TTC549 (cell line): ENCODE measurements around the gene NAALADL1.
"Not testable (repeated sequence)": the region's sequence is repeated elsewhere in the genome, so short reads cannot be mapped to it uniquely, and the experiment has no call there.

ENCODE experiments used
- FAIRE-seq: peaks from 2 replicates; lab custom pipeline; 2012; peaks lifted over from hg19 to GRCh38; lab: Jason Lieb, UNC

NAALADL1 gene

GRCh38 chr11:65047581-65048422 lies 10.6 kb downstream of the NAALADL1 start:
- no peak for FAIRE-seq

DNA sequence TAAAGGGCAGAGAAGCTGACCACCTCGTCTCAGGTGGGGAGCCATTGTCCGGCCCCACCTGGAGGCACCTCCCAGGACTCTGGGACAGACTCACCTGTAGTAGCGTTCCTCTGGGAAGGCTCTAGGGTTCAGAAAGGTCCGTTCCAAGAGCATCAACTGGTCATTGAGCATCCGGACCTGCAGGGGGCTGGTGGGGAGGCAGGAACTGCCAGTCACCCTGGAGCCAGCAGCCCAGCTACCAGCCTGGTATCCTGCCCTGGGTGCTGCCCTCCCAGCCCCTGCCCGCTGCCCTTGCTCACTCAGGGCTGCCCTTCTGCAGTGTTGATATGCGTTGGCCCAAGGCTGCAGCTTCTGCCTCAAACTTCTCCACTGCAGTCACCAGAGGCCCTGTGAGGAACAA lies 12.6 kb downstream of the NAALADL1 start:
- FAIRE-seq, result no peak

GRCh38 chr11:65045061-65045460 lies 13.3 kb downstream of the NAALADL1 start:
- FAIRE-seq, result no peak

DNA sequence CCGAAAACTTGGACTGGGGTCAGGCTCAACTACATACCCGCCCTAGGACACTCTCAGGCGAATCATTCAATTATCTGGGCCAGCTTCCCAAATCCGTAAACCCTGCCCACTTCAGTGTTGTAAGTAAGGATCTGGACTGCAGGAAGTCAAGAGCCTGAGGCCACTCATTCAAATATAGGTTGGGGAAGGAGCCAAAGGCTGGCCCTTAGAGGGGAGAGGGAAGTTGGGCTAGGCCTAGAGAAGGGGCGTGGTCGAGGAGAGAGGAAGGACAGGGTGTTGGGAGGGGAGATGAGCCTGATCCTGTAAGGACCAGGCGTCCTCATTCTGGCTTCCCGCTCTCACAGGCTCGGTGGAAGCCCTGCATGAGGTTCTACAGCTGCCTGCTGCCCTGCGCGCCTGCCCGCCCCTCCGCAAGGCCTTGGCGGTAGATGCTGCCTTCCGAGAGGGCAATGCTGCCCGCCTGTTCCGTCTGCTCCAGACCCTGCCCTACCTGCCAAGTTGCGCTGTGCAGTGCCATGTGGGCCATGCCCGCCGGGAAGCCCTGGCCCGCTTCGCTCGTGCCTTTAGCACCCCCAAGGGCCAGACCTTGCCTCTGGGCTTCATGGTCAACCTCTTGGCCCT lies 14.4 kb downstream of the NAALADL1 start:
- no peak for FAIRE-seq

- no peak for FAIRE-seq
Observed at GRCh38 chr11:65042891-65043290, 15.5 kb downstream of the NAALADL1 start.

DNA sequence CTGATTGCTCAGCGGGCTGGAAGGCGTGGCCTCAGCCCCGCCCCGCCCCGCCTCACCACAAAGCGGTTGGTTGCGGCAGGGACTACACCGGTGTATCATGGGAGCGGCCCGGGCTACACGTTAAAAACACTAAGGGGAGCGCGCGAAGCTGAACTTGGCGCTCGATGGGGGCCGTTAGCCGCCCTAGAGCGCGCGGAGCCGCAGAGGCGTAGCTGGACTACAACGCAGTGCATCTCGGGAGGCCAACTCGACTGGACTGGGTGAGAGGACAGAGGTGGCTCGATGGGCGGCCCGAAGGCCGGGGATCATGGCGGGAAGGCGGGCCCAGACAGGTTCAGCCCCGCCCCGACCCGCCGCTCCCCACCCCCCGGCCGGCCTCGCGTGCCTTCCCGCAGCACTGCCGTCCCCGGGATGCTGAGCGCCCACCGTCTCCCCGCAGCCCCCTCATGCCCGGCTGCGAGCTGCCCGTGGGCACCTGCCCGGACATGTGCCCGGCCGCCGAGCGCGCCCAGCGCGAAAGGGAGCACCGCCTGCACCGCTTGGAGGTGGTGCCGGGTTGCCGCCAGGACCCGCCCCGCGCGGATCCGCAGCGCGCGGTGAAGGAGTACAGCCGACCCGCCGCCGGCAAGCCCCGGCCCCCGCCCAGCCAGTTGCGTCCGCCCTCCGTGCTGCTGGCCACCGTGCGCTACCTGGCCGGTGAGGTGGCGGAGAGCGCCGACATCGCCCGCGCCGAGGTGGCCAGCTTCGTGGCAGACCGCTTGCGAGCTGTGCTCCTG lies 17.3 kb downstream of the NAALADL1 start, which contains the start of gene SAC3D1:
TSS of gene SAC3D1 (plus strand) at position 364 of the 776 bp plus-strand sequence. CDS start at position 447, 83 bp downstream.
- FAIRE-seq, result peak; percentile 94

- no peak for FAIRE-seq
Observed at GRCh38 chr11:65040520-65040846, 17.9 kb downstream of the NAALADL1 start.

- no peak for FAIRE-seq
Observed at GRCh38 chr11:65036931-65037330, 21.4 kb downstream of the NAALADL1 start.

GRCh38 chr11:65035579-65035978 lies 22.8 kb downstream of the NAALADL1 start:
- FAIRE-seq, result no peak

DNA sequence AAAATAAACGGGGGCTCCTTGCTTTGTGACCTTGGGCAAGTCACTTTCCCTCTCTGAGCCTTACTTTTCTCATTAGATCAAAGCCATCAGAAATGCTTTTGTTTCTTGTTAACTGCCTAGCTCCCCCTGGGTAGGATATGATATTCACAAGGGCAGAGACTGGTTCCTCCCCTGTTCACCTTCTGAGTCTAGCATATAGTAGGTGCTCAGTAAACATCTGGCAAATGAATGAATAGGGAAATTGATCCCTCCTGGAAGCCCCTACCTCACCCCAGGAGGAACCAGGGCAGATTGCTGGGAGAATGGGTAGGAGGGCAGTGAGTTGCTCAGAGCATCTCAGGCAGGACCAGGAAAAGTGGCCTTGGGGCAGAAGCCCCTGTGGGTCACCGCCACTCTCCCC lies 23.9 kb downstream of the NAALADL1 start:
- FAIRE-seq, result no peak

DNA sequence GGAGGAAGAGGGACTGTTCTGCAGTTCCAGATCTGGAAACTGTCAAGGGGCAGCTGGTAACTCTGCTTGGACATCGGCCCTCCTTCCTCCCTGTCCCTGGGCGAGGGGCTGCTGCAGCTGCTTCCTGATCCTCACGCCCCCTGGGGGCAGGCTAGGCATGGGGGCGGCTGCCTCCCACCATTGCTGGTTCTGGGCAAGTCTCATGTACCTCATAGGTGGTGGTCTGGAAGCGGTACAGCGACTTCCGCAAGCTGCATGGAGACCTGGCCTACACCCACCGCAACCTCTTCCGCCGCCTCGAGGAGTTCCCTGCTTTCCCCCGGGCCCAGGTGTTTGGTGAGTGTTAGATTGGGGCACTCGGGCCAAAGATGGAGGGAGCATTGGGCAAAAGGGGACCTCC lies 26.1 kb downstream of the NAALADL1 start:
- FAIRE-seq, result no peak

DNA sequence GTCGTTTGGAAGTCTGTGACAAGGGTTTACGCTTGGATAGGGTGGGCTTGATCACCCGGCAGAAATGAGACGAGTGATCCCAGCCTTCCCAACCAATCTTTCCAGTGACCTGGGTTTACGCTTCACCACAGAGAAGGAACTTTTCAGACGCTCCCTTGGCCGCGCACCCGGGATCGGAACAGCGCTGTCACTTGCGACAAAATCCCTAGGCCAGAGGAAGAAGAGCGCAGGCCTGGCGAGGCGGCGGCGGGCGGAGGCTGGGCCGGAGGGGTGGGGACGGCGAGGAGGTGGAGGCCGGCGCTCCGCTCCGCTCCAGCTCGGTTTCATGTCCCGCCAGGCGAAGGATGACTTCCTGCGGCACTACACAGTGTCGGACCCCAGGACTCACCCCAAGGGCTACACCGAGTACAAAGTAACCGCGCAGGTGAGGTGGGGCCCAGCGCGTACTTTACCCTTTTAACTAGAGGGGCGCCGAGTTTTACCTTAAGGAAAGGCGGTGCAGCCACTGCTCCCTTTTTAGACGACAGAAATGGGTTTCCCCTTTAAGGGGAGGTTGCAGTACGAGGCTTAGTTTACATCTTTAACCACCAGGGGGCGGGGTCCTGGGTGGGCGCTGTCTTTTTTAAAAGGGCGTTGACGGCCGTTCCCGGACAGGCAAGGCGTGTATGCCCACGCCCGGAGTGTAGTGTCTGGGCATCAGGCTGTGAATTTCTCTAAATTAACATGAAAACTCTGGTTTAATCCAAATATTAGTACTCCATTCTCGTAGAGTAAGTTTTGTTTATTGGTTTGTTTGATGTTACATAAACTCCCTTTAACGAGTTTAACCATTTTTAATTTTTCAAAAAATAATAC lies 30.9 kb downstream of the NAALADL1 start, which contains the start of gene SNX15:
TSS of gene SNX15 (plus strand) at position 227 of the 855 bp plus-strand sequence. CDS start at position 326, 99 bp downstream.
- no peak for FAIRE-seq

- FAIRE-seq, result no peak
Observed at GRCh38 chr11:65026810-65027209, 31.5 kb downstream of the NAALADL1 start.

DNA sequence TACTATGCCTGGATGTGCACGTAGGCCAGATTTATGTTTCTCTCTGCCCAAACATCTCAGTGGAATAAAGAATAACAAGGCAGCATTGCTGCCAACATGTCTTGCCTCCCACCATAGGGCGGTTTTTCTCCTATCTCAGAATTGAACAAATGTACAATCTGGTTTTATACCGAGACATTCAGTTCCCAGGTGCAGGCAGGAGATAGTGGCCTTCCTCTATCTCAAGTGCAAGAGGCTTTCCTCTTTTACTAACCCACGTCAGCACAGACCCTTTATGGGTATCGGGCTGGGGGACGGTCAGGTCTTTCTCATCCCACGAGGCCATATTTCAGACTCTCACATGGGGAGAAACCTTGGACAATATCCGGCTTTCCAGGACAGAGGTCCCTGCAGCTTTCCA lies 34.9 kb downstream of the NAALADL1 start:
- FAIRE-seq, result not testable (repeated sequence)

GRCh38 chr11:65021509-65021908 lies 36.8 kb downstream of the NAALADL1 start:
- FAIRE-seq, result no peak

GRCh38 chr11:65021003-65021402 lies 37.4 kb downstream of the NAALADL1 start:
- FAIRE-seq, result no peak

DNA sequence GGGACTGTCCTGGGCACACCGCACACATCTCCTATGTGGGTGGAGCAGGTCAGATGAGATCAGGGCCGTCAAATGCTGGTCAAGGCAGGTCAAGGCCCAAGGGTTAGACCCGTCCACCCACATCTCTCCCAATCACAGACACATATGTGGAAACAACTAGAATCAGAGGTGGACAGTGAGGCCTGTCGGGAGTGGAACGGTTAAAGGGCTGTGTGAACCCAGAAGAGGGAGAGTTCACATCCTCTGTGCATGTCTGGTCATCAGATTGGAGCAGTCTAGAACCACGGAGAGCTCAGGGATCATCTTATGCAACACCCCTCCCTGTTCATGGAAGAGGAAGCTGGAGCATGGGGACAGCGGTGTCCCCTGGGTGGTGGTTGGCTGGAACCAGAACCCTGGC lies 38.5 kb downstream of the NAALADL1 start:
- no peak for FAIRE-seq

GRCh38 chr11:65017937-65018336 lies 40.4 kb downstream of the NAALADL1 start:
- no peak for FAIRE-seq

DNA sequence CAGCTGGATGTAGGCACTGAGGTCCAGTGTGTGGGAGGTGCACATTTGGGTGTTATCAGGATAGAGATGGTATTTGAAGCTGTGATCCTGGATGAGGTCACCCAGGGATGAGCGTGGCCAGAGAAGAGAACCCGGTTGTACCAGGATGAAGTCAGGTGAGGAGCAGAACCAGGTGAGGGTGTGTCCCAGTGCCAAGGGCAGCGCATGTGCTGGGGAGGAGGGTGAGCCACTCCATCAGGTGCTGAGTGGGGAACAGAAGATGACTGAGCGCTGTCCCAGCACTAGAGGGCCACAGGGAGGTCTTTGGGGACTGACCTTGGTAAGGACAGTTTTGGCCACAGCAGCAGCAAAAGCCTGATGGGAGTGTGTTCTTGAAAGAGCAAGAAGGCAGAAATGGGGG lies 41.6 kb downstream of the NAALADL1 start:
- no peak for FAIRE-seq

DNA sequence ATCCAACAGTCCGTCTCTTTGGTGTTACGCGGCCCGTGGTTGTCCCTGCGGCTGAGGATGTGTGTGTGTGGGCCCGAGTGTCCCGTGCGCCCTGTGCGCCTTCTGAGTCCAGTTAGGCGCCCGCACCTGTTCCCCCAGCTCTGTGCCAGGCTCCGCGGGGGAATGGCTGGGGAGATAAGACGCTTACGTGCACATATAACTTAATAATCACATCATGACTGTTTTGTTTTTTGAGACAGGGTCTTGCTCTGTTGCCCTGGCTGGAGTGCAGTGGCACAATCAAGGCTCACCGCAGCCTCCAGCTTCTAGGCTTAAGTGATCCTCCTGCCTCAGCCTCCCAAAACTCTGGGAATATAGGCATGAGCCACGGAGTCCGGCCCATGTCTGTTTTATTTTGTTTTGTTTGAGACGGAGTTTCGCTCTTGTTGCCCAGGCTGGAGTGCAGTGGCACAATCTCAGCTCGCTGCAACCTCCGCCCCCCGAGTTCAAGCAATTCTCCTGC lies 43.6 kb downstream of the NAALADL1 start:
- no peak for FAIRE-seq

DNA sequence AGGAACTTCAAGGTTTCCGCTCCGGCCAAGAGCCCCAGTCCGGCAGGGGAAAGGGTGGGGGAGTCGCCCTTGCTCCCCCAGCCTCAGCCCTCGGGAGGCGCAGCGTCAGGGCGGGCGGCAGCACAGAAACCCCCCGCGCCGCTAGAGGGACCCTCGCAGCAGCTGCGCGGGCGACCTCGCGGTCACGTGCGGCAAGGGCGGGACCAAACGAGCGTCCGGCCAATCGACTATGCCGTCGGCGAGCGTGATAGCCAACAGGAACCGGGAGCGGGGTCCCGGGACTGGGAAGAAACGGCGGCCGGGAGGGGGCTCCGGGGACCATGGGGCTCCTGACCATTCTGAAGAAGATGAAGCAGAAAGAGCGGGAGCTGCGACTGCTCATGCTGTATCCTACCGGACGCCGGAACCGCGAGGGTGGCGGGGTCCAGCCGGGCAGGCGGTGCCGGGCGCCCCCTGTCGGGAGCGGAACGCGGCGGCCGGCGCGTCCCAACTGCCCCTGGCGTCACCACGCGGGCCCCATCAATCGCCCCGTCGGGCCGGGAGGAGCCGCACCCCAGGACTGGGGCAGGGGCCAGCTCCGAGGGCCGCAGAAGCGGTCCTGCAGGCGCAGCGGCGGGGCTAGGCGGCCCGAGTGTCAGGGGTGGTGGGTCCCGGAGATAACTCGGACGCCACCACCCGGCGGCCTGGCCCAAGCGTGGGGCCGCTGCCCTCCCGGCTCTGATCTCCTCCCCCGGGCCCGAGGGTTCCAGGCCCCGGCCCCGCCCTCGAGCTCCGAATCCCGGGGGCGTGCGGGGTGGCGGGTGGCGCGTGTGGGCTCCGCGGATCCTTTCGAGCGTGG lies 44.2 kb downstream of the NAALADL1 start, which contains the start of gene ARL2:
TSS of gene ARL2 (plus strand) at position 273 of the 838 bp plus-strand sequence. CDS start at position 321, 48 bp downstream.
- FAIRE-seq, result no peak
